HG03196 (cell line): Measurements from ENCODE around the gene STAMBP.
"Not testable (repeated sequence)": the region's sequence is repeated elsewhere in the genome, so short reads cannot be mapped to it uniquely, and the experiment has no call there.

Experiments
- ATAC-seq: cut with Tn5 transposase; IDR thresholded peaks from one replicate; pipeline ENCODE4 v1.9.1; 2021; ENCODE audit not compliant: unreplicated experiment

Gene STAMBP

GRCh38 chr2:73903949-73904613 lies 75.3 kb downstream of the STAMBP start:
- ATAC-seq: not testable (repeated sequence)

GRCh38 chr2:73904952-73905351 lies 76.2 kb downstream of the STAMBP start:
- ATAC-seq: no peak

DNA sequence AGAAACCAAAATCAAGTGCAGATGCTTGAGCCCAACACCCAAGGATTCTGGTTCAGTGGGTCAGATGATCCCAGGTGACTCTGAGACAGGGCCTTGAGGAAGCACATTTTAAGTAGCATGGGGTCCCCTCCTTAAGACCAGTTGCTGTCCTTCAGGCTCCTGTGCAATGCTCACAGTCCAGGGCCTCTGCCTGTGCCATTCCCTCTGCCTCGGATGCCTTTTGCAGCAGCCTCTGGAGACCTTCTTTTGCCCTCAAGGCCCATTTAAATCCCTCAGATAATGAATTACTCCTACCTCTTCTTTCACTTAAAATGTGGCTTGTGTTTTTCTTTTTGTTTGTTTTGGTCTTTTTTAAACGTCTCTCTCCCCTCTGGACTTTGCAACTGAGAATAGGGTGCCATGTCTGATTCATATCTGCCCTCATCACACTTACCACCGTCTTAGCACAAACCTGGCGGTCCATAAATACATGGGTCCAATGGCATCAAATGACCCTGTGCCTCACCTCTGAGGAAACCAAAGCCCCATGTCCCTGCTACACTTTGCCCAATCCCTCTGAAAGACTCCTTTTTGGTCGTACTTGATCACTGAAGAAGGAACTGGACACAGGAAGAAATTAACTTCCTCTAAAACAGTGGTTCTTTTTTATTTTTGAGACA lies 78.2 kb downstream of the STAMBP start:
- ATAC-seq: no peak

DNA sequence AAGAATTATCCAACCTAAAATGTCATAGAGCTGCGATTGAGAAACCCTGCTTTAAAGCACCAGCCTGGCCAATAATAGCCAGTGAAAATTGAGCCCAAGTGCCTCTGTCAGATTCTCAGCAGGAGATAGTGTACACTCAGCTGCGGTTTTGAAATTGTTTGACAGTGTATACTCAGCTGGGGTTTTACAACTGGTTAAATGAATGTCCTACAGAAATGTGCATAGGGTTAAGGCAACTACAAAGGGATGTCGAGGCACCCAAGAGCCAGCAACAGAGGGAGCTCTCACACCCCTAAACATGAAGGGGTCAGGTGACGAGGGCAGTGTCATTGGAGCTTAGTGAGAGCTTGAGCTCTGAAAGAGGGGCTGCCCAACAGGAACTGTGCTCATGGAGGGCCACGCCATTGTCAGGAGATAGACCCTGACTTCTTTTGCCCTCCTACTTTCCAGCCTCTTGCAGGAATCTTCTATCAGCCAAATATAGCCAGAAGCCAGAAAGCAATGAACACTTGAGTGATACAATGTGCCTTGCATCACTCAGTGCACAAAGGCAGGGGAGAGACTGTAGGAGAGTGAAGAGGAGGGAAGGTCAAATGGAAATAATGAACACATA lies 79.2 kb downstream of the STAMBP start:
- no peak for ATAC-seq

GRCh38 chr2:73908689-73909652 lies 80.2 kb downstream of the STAMBP start:
- ATAC-seq: no peak

- ATAC-seq: no peak
These were observed 82.2 kb downstream of the STAMBP start for GRCh38 chr2:73910873-73911547.

GRCh38 chr2:73911548-73912208 lies 82.9 kb downstream of the STAMBP start:
- ATAC-seq: no peak

GRCh38 chr2:73913414-73914054 lies 84.8 kb downstream of the STAMBP start:
- ATAC-seq: no peak

DNA sequence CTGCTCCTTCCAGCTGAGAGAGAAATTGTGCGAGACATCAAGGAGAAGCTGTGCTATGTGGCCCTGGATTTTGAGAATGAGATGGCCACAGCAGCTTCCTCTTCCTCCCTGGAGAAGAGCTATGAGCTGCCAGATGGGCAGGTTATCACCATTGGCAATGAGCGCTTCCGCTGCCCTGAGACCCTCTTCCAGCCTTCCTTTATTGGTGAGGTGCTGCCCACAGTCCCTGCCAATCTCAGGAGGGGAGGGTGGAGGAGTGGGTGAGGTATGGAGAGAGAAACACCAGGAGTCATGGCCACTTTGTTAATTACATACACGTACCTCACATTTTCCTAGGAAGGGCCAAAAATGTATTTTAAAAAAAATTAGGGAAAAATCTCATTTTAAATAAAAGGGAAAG lies 85.9 kb downstream of the STAMBP start:
- ATAC-seq: no peak

- ATAC-seq: no peak
These were observed 86.8 kb downstream of the STAMBP start for GRCh38 chr2:73915437-73915993.

DNA sequence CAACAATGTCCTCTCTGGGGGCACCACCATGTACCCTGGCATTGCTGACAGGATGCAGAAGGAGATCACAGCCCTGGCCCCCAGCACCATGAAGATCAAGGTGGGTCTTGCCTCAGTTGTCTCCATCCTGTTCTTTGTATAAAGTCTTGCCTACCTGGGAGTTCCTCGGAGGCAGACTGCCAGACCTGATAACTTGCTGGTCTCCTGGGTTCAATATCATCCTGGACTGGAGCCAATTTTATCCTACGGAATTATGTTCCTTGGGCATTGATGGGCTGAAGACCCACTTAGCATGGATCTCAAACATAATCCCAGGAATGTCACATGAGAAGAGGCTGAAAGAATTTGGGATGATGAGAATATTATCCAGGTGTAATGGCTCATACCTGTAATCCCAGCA lies 87.9 kb downstream of the STAMBP start:
- ATAC-seq: no peak

- no peak for ATAC-seq
These were observed 88.5 kb downstream of the STAMBP start for GRCh38 chr2:73917296-73917695.

DNA sequence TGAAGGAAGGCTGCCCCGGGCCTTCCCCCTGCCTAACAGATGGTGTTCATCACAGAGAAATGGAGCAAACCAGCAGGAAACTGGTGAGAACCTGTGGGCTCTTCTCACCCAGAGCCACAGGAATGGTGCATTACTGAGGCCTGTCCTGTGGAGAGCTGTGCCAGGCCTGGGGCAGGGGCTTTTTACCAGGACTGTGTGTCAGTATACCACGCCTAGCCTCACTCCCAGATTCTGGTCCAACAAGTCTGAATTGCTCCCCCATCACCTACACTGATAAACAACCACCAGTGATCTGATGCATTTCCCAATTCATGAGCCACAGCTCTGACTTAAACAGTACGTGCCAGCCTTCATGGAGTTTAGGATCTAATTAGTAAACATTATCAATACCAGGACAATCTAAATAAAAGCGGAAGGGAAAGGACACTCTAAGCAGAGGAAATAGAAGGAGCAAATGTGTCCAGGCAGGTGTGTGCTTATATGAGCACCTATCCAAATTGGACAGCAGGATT lies 89.0 kb downstream of the STAMBP start:
- no peak for ATAC-seq

GRCh38 chr2:73918856-73919255 lies 90.1 kb downstream of the STAMBP start:
- no peak for ATAC-seq

GRCh38 chr2:73919596-73920228 lies 91.0 kb downstream of the STAMBP start:
- no peak for ATAC-seq

DNA sequence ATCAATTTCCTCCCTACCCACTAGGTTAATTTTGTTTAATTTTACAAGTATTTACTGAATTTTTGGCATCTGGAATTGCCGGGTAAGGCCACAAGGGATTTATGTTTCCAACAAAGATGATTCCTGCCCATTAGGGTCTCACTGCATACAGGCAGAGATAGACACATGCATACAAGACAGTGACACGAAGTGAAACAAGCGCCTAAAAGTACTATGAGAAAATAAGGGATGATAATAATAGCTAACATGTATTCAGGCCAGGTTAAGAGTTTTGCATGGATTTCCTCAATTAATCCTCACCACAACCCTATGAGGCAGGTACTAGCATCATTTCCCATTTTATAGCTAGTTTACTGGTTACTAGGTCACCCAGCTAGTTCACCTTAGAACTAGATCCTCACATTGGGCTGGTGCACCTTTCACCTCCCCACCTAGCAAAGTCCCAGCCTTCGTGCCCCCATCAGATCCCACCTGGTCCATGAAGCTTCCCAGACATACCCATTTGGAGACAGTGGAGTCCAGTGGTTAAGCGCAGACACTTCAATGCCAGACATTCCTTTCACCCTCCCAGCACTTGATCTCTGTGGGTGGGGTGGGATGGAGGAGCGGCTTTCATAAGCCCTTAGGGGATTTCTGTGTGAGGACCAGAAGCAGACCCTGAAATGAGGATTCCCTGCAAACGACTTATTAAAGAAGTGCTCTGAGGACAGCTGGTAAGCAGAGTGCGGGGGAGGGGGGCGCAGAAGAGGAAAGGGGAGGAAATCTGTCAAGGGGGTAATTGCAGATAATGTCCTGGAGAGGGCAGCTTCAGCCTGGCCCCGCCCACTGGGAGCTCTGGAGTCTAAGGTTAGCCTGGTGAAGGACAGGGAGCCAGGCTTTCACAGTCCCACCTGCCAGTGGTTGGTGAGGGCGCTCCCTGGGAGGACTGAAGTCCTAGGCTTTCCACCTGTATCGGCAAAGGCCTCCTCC lies 92.1 kb downstream of the STAMBP start:
- no peak for ATAC-seq

- ATAC-seq: no peak
These were observed 92.8 kb downstream of the STAMBP start for GRCh38 chr2:73921581-73921980.

GRCh38 chr2:73922681-73923080 lies 93.9 kb downstream of the STAMBP start:
- no peak for ATAC-seq
